ENCODE results near the gene HES2. TPM values are rescaled to one million over a fixed set of nuclear protein-coding genes. Genes with fewer than 3 reads are reported as not detected.

Gene HES2
- total and polyA plus RNA-seq, 2 of the 4 experiments (the other 2 are of a cell fraction): not detected

DNA sequence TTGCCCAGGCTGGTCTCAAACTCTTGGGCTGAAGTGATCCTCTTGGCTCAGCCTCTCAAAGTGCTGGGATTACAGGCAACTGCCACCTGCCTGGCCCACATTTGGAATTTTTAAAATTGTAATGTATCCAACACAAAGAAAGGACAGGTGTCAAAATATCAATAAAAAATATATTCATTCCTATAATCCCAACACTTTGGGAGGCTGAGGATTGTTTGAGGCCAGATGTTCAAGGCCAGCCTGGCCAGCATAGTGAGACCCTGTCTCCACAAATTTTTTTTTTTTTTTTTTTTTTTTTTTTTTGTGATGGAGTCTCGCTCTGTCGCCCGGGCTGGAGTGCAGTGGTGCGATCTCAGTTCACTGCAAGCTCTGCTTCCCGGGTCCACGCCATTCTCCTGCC, 10.0 kb downstream of the HES2 start:
- H4K5ac ChIP-seq (ENCODE audit: low read depth, low read length): no peak overlapping the region
- peaks cover 13% of the 10 kb centered on the region for H3K27me3 ChIP-seq (ENCODE audit: control insufficient read depth, insufficient read depth, low read length)
- no peak overlapping the region for H3K23ac ChIP-seq (ENCODE audit: low read depth, low read length)
- no peaks in the 10 kb centered on the region for H3K9me3 ChIP-seq (ENCODE audit: control insufficient read depth, insufficient read depth, low read length)
- peaks cover 3% of the 10 kb centered on the region; the same call in 1 of the 2 replicates for H3K9me1 ChIP-seq (ENCODE audit: insufficient read depth, low read length)
- no peak overlapping the region for H3K14ac ChIP-seq (replicated peaks; ENCODE audit: low read depth, low read length)
- intact Hi-C loops (cut with micrococcal nuclease): no loop called here
- WGBS, 2 experiments (ENCODE audit: extremely low coverage in 2 of 2, insufficient read length in 1 of 2): no CpG with 5 or more reads among the region's 6 CpGs
- no peak overlapping the region for H3K9ac ChIP-seq (ENCODE audit: low read depth, low read length)
- H3K4me1 ChIP-seq (ENCODE audit: control insufficient read depth, insufficient read depth, low read length): peaks cover 2% of the 10 kb centered on the region
- dilution Hi-C loops (cut with HindIII; ENCODE audit: low sequenced_read_pairs, unreplicated experiment): no loop called here
- H2AK9ac ChIP-seq (replicated peaks; ENCODE audit: low read depth, low read length, poor library complexity): no peak overlapping the region
- H3K18ac ChIP-seq (ENCODE audit: low read depth, low read length): no peak overlapping the region
- DNase-seq (no peak), ATAC-seq (ENCODE audit: low read depth) (no peak)
- in situ Hi-C loops (cut with MboI; ENCODE audit: low sequenced_read_pairs): loop anchor here (10.0 kb wide), 1 partner anchor 155 kb away; no protein-coding TSS in a partner anchor
- no peak overlapping the region for H2BK15ac ChIP-seq (ENCODE audit: low read depth, low read length)
- no TSS peak for BruUV-seq (replicated peaks)
- no peaks in the 10 kb centered on the region for H3K79me1 ChIP-seq (ENCODE audit: low read depth in 1 of 2, low read length in 2 of 2)
- no peak overlapping the region for H2AFZ ChIP-seq (replicated peaks; ENCODE audit: low read length, poor library complexity)
- no peaks in the 10 kb centered on the region for H3K36me3 ChIP-seq (ENCODE audit: control insufficient read depth, insufficient read depth, low read length)
- H3K4me2 ChIP-seq (ENCODE audit: low read depth, low read length): no peak overlapping the region
- CTCF ChIA-PET: no interaction called here
- no peak overlapping the region for H4K8ac ChIP-seq (ENCODE audit: low read depth in 2 of 2, low read length in 2 of 2)
- no peak overlapping the region for H2BK20ac ChIP-seq (ENCODE audit: low read depth, low read length)
- H2BK5ac ChIP-seq (ENCODE audit: low read depth, low read length, poor library complexity, severe bottlenecking): no peak overlapping the region
- H2BK120ac ChIP-seq (ENCODE audit: low read depth, low read length): no peak overlapping the region
- no peak for TF ChIP-seq CHD1 (IDR thresholded peaks at IDR 0.05; ENCODE audit: low read depth, low read length)
- TF ChIP-seq MXI1 (IDR thresholded peaks at IDR 0.05; ENCODE audit: borderline replicate concordance, low read depth, low read length): no peak
- no peak for TF ChIP-seq MAZ (IDR thresholded peaks at IDR 0.05; ENCODE audit: borderline replicate concordance, low read depth, low read length)
- TF ChIP-seq, protein P1, sequence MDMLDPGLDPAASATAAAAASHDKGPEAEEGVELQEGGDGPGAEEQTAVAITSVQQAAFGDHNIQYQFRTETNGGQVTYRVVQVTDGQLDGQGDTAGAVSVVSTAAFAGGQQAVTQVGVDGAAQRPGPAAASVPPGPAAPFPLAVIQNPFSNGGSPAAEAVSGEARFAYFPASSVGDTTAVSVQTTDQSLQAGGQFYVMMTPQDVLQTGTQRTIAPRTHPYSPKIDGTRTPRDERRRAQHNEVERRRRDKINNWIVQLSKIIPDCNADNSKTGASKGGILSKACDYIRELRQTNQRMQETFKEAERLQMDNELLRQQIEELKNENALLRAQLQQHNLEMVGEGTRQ (IDR thresholded peaks at IDR 0.05; ENCODE audit: low read depth, low read length): no peak
- TF ChIP-seq FOS (IDR thresholded peaks at IDR 0.05; ENCODE audit: low read depth, low read length): no peak
- TF ChIP-seq RAD21 (IDR thresholded peaks at IDR 0.05; ENCODE audit: low read length): no peak
- no peak for TF ChIP-seq RCOR1 (IDR thresholded peaks at IDR 0.05; ENCODE audit: insufficient replicate concordance, low read length)
- TF ChIP-seq, protein P2, sequence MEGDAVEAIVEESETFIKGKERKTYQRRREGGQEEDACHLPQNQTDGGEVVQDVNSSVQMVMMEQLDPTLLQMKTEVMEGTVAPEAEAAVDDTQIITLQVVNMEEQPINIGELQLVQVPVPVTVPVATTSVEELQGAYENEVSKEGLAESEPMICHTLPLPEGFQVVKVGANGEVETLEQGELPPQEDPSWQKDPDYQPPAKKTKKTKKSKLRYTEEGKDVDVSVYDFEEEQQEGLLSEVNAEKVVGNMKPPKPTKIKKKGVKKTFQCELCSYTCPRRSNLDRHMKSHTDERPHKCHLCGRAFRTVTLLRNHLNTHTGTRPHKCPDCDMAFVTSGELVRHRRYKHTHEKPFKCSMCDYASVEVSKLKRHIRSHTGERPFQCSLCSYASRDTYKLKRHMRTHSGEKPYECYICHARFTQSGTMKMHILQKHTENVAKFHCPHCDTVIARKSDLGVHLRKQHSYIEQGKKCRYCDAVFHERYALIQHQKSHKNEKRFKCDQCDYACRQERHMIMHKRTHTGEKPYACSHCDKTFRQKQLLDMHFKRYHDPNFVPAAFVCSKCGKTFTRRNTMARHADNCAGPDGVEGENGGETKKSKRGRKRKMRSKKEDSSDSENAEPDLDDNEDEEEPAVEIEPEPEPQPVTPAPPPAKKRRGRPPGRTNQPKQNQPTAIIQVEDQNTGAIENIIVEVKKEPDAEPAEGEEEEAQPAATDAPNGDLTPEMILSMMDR (conservative IDR thresholded peaks at IDR 0.05; ENCODE audit: low read depth, low read length): no peak
- TF ChIP-seq MAFK (IDR thresholded peaks at IDR 0.05; ENCODE audit: low read depth, low read length): no peak
- no peak for TF ChIP-seq POLR2A (IDR thresholded peaks at IDR 0.05; ENCODE audit: low read depth, low read length)
- no peak for TF ChIP-seq CEBPB (IDR thresholded peaks at IDR 0.05; ENCODE audit: low read depth, low read length)
- TF ChIP-seq RFX5 (IDR thresholded peaks at IDR 0.05; ENCODE audit: low read depth, low read length): no peak
- TF ChIP-seq, protein P3, sequence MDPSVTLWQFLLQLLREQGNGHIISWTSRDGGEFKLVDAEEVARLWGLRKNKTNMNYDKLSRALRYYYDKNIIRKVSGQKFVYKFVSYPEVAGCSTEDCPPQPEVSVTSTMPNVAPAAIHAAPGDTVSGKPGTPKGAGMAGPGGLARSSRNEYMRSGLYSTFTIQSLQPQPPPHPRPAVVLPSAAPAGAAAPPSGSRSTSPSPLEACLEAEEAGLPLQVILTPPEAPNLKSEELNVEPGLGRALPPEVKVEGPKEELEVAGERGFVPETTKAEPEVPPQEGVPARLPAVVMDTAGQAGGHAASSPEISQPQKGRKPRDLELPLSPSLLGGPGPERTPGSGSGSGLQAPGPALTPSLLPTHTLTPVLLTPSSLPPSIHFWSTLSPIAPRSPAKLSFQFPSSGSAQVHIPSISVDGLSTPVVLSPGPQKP (IDR thresholded peaks at IDR 0.05; ENCODE audit: borderline replicate concordance, low read depth, low read length): no peak
- no peak for TF ChIP-seq BHLHE40 (IDR thresholded peaks at IDR 0.05; ENCODE audit: low read depth, low read length)
- TF ChIP-seq SMC3 (IDR thresholded peaks at IDR 0.05; ENCODE audit: low read depth, low read length): no peak
- TF ChIP-seq NFE2L2 (IDR thresholded peaks at IDR 0.05; ENCODE audit: low read depth, low read length): no peak
- no peak overlapping the region for H3K56ac ChIP-seq (ENCODE audit: extremely low read depth, insufficient read depth, low read length)
- POLR2A ChIA-PET (ENCODE audit: unreplicated experiment): no interaction called here
- no peak overlapping the region for H3K27ac ChIP-seq (ENCODE audit: insufficient read depth, low read length)
- H2AK5ac ChIP-seq (ENCODE audit: low read depth, low read length): no peak overlapping the region
- H4K20me1 ChIP-seq (ENCODE audit: insufficient read depth, low read length): no peaks in the 10 kb centered on the region; the same call in 1 of the 2 replicates
- H3K4ac ChIP-seq (ENCODE audit: low read depth, low read length): no peak overlapping the region
- H3K4me3 ChIP-seq (ENCODE audit: insufficient read depth, low read depth, low read length): no peak overlapping the region
- H4K91ac ChIP-seq (ENCODE audit: insufficient read depth, low read depth, low read length): no peak overlapping the region
